ENCODE data around the gene KLHDC9. TPM values are rescaled to one million over a fixed set of nuclear protein-coding genes. Genes with fewer than 3 reads are reported as not detected.

KLHDC9 gene
- total RNA-seq, 1 experiment from 2014 or later, result not detected

GRCh38 chr1:161131523-161132409, 33.6 kb downstream of the KLHDC9 start:
- DNase-seq (ENCODE audit: low read depth), result peak; percentile 16

DNA sequence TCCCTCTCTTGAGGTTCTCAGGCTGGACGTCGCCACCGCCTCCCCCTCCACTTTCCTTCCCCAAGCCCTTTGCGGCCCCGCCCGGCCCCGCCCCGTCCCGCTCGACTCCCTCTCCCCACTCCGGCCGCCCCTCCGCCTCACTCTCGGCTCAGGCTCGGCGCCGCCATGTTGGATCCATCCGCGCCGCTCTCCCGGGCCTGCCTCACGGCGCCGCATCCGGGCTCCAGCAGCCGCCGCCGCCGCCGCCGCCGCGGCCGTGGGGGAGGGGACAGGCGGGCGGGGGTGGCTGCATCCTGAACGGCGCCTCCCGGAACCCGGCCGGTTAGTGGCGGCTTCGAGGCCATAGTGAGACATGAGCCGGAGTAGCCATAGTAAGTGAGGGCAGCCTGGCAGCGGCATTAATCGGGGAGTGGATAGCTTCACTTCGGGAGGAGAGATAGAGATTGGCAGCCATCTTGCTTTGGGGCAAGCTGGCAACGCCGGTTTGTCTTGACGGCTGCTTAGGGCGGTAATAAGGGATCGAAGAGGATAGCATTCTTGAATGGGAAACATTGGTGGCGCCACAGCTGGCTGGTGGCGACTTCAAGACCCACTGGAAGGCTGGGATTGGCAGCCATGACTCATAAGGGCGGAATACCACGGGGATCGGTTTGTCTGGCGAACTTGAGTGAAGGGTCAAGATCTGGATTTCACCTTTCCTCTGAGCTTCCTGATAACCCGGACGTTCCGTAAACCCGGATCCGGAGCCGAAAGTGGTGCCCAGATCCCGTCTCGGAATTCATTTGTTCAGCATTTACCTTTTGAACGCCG, 34.5 kb downstream of the KLHDC9 start, which contains the start of gene DEDD:
TSS of gene DEDD (minus strand) at position 258 of the 810 bp plus-strand sequence. CDS start 8,205 bp downstream, outside the sequence.
- DNase-seq (ENCODE audit: low read depth), result peak; percentile 97

GRCh38 chr1:161133220-161133740, 35.1 kb downstream of the KLHDC9 start:
- peak; percentile 12 for DNase-seq (ENCODE audit: low read depth)

DNA sequence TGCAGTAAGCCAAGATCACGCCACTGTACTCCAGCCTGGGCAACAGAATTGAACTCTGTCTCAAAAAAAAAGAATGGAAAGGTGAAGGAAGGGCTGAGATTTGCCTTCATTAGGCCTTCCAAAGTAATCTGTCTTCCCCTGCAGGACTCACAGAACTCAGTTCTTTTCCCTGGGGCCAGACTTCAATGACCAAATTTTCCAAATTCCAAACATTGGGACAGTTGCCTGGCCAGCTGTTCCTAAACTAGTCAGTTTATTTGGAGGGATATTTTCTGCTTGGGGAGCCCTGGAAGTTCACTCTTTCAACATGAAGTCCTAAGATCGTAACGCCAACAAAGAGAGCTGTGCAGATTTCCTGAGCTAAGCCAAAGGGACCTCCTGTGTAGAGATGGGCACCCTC, 39.7 kb downstream of the KLHDC9 start:
- no peak for DNase-seq (ENCODE audit: low read depth)

DNA sequence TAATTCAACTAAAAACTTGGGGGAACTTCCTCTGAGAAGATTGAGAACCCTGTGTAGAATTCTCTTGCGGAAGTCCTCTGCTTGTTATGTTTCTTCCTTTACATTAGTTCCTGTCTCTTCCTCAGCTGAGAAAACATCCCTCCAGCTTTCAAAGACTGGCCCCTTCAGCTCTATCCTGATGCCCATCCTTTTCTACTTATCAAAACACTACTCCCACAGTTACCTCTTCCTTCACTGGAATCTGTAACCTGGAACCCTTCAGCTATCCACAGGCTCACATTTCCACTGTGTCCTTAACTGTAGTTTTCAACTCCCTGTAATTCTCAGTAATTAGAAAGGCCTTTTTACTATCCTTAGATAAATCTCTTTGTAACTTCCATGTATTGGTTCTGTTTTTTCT, 40.3 kb downstream of the KLHDC9 start:
- DNase-seq (ENCODE audit: low read depth), result no peak

GRCh38 chr1:161139766-161140165, 41.6 kb downstream of the KLHDC9 start:
- peak; percentile 15 for DNase-seq (ENCODE audit: low read depth)

- no peak for DNase-seq (ENCODE audit: low read depth)
Observed at GRCh38 chr1:161140755-161141400, 42.7 kb downstream of the KLHDC9 start.

DNA sequence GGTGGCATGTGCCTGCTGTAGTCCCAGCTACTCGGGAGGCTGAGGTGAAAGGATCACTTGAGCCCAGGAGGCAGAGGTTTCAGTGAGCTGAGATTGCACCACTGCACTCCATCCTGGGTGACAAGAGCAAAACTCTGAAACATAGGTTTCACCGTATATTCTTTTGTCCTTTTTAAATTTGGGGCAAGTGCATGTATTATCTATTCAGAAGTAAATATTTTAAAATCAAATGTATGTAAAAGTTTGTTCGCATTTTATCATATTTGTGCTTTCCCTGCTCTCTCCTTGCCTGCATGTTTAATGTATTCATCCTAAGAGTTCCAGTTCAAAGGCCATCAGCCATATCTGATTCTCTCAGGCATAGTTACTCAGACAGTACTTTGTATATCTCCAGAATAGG, 47.7 kb downstream of the KLHDC9 start:
- no peak for DNase-seq (ENCODE audit: low read depth)

Other genes starting within 250 kb of the KLHDC9 start
- gene CD244, start 235.5 kb upstream of the KLHDC9 start, total RNA-seq (2014; rRNA removed; shearing (Covaris generic)), result not detected in 2 replicates
- gene ITLN1, start 213.2 kb upstream of the KLHDC9 start, total RNA-seq (2014; rRNA removed; shearing (Covaris generic)), result 0.11 TPM in 1 of 2 replicates, not detected in the other
- gene ITLN2, start 143.6 kb upstream of the KLHDC9 start, total RNA-seq (2014; rRNA removed; shearing (Covaris generic)), result not detected in 2 replicates
- gene F11R, start 77.2 kb upstream of the KLHDC9 start, total RNA-seq (2014; rRNA removed; shearing (Covaris generic)), result 7.1 and 18.5 TPM in 2 replicates
- gene TSTD1, start 59.4 kb upstream of the KLHDC9 start, total RNA-seq (2014; rRNA removed; shearing (Covaris generic)), result 0.17 TPM in 1 of 2 replicates, not detected in the other
- 78.4 and 89.1 TPM in 2 replicates for gene USF1, start 52.4 kb upstream of the KLHDC9 start, total RNA-seq (2014; rRNA removed; shearing (Covaris generic))
- 0.11 TPM in 1 of 2 replicates, not detected in the other for gene ARHGAP30, start 28.5 kb upstream of the KLHDC9 start, total RNA-seq (2014; rRNA removed; shearing (Covaris generic))
- 0.29 TPM in 1 of 2 replicates, not detected in the other for gene NECTIN4, start 8.8 kb upstream of the KLHDC9 start, total RNA-seq (2014; rRNA removed; shearing (Covaris generic))
- gene PFDN2, start 19.7 kb downstream of the KLHDC9 start, total RNA-seq (2014; rRNA removed; shearing (Covaris generic)), result 97.9 and 213 TPM in 2 replicates
- gene NIT1, start 19.7 kb downstream of the KLHDC9 start, total RNA-seq (2014; rRNA removed; shearing (Covaris generic)), result 16.3 and 17.4 TPM in 2 replicates
- gene DEDD, start 34.3 kb downstream of the KLHDC9 start, total RNA-seq (2014; rRNA removed; shearing (Covaris generic)), result 22.0 and 24.2 TPM in 2 replicates
- 102 and 133 TPM in 2 replicates for gene UFC1, start 55.6 kb downstream of the KLHDC9 start, total RNA-seq (2014; rRNA removed; shearing (Covaris generic))
- gene USP21, start 61.1 kb downstream of the KLHDC9 start, total RNA-seq (2014; rRNA removed; shearing (Covaris generic)), result 6.2 and 13.5 TPM in 2 replicates
- gene PPOX, start 68.1 kb downstream of the KLHDC9 start, total RNA-seq (2014; rRNA removed; shearing (Covaris generic)), result 6.8 and 10.9 TPM in 2 replicates
- gene B4GALT3, start 79.1 kb downstream of the KLHDC9 start, total RNA-seq (2014; rRNA removed; shearing (Covaris generic)), result 31.8 and 43.9 TPM in 2 replicates
- 0.68 and 0.91 TPM in 2 replicates for gene ADAMTS4, start 100.7 kb downstream of the KLHDC9 start, total RNA-seq (2014; rRNA removed; shearing (Covaris generic))
- 157 and 168 TPM in 2 replicates for gene NDUFS2, start 104.0 kb downstream of the KLHDC9 start, total RNA-seq (2014; rRNA removed; shearing (Covaris generic))
- 1.5 TPM in 1 of 2 replicates, not detected in the other for gene FCER1G, start 116.9 kb downstream of the KLHDC9 start, total RNA-seq (2014; rRNA removed; shearing (Covaris generic))
- gene APOA2, start 125.3 kb downstream of the KLHDC9 start, total RNA-seq (2014; rRNA removed; shearing (Covaris generic)), result not detected in 2 replicates
- 11.8 and 13.6 TPM in 2 replicates for gene TOMM40L, start 127.7 kb downstream of the KLHDC9 start, total RNA-seq (2014; rRNA removed; shearing (Covaris generic))
- not detected in 2 replicates for gene NR1I3, start 139.8 kb downstream of the KLHDC9 start, total RNA-seq (2014; rRNA removed; shearing (Covaris generic))
- 0.06 TPM in 1 of 2 replicates, not detected in the other for gene PCP4L1, start 160.4 kb downstream of the KLHDC9 start, total RNA-seq (2014; rRNA removed; shearing (Covaris generic))
- gene MPZ, start 211.6 kb downstream of the KLHDC9 start, total RNA-seq (2014; rRNA removed; shearing (Covaris generic)), result 0.57 TPM in 1 of 2 replicates, not detected in the other
- gene SDHC, start 216.0 kb downstream of the KLHDC9 start, total RNA-seq (2014; rRNA removed; shearing (Covaris generic)), result 20.6 and 22.5 TPM in 2 replicates